Brain microvascular endothelial cell (primary cell): Measurements from ENCODE around the gene EPB41L4B.

Experiments used
- DNase-seq: peaks from one replicate; pipeline ENCODE4 v3.0.0-alpha.2; 2020
- H3K27ac ChIP-seq: fragments of 250-450 bp; sonication (Bioruptor Pico); 2 replicates; pipeline ENCODE4 v1.5.1; 2020; ENCODE audit warnings: mild to moderate bottlenecking, moderate library complexity
- H3K27me3 ChIP-seq: fragments of 250-450 bp; sonication (Bioruptor Pico); replicated peaks from 2 replicates; pipeline ENCODE4 v1.5.1; 2020; ENCODE audit warnings: mild to moderate bottlenecking
- H3K36me3 ChIP-seq: fragments of 250-450 bp; sonication (Bioruptor Pico); replicated peaks from 2 replicates; pipeline ENCODE4 v1.5.1; 2020; ENCODE audit warnings: mild to moderate bottlenecking
- H3K4me3 ChIP-seq: 2 replicates; pipeline ENCODE4 v1.5.1; 2011; ENCODE audit warnings: low read depth, mild to moderate bottlenecking, control low read depth, low read length, moderate library complexity
- in situ Hi-C: cut with HindIII; loops from 2 replicates; pipeline ENCODE4 v1.10.0; 2017; ENCODE audit warnings: low sequenced_read_pairs, low pct_ligation_motif_present
- TF ChIP-seq, protein P1 (sequence below): IDR thresholded peaks from 2 replicates; pipeline ENCODE4 v1.5.1; 2011; ENCODE audit warnings: low read depth, mild to moderate bottlenecking, moderate library complexity, low read length, control low read depth, inconsistent platforms; ENCODE audit errors: missing control alignments

The EPB41L4B gene

GRCh38 chr9:109251080-109251775, 69.6 kb downstream of the EPB41L4B start:
- Histone ChIP-seq H3K27ac (peak overlapping the region; percentile 69), H3K27me3 (no peaks in the 10 kb centered on the region), H3K36me3 (no peaks in the 10 kb centered on the region), H3K4me3 (no peak overlapping the region)
- in situ Hi-C loops: no loop called here
- TF ChIP-seq, protein P1, sequence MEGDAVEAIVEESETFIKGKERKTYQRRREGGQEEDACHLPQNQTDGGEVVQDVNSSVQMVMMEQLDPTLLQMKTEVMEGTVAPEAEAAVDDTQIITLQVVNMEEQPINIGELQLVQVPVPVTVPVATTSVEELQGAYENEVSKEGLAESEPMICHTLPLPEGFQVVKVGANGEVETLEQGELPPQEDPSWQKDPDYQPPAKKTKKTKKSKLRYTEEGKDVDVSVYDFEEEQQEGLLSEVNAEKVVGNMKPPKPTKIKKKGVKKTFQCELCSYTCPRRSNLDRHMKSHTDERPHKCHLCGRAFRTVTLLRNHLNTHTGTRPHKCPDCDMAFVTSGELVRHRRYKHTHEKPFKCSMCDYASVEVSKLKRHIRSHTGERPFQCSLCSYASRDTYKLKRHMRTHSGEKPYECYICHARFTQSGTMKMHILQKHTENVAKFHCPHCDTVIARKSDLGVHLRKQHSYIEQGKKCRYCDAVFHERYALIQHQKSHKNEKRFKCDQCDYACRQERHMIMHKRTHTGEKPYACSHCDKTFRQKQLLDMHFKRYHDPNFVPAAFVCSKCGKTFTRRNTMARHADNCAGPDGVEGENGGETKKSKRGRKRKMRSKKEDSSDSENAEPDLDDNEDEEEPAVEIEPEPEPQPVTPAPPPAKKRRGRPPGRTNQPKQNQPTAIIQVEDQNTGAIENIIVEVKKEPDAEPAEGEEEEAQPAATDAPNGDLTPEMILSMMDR: no peak
- peak; percentile 63 for DNase-seq

DNA sequence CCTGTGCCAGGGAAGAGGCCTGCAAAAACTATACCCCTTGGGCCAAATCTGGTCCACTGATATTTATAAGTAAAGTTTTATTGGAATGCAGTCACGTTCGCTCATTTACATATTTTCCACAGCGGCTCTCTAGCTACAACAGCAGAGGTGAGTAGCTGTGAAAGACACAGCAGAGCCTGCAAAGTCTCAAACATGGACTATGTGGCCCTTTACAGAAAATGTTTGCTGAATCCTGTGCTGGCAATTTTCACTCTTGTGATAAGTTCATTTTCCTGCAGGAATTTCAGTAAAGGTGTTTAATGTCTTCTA, 70.1 kb downstream of the EPB41L4B start:
- no peaks in the 10 kb centered on the region for H3K27me3 ChIP-seq
- no peak for DNase-seq
- TF ChIP-seq, protein P1: no peak
- peak overlapping the region; percentile 69 for H3K27ac ChIP-seq
- H3K4me3 ChIP-seq: no peak overlapping the region
- no peaks in the 10 kb centered on the region for H3K36me3 ChIP-seq
- in situ Hi-C loops: no loop called here

DNA sequence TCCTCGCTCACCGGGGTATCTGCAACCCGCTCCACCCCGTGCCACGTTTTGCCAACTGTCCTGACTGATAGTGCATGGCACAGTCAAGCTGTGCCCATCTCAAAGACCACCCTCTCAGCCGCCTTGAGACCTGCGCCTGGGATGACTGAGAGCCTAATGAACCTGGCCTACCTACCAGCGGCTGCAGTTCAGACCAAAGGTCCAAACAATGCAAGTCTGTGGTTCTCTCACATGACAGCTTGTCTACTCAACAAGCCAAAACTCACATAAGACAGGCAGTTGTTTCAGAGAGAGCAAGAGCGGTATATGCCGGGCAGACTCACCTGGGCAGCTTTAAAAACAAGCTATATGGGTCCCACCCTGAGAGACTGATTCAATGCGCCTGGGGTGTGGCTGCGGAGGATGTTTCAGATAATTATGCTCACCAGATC, 70.5 kb downstream of the EPB41L4B start:
- Histone ChIP-seq H3K27ac (no peak overlapping the region), H3K4me3 (no peak overlapping the region), H3K27me3 (no peaks in the 10 kb centered on the region), H3K36me3 (no peaks in the 10 kb centered on the region)
- TF ChIP-seq, protein P1: no peak
- DNase-seq: no peak
- in situ Hi-C loops: no loop called here

GRCh38 chr9:109249615-109250014, 71.2 kb downstream of the EPB41L4B start:
- in situ Hi-C loops: no loop called here
- Histone ChIP-seq H3K4me3 (no peak overlapping the region), H3K27me3 (no peaks in the 10 kb centered on the region), H3K36me3 (no peaks in the 10 kb centered on the region), H3K27ac (no peak overlapping the region)
- TF ChIP-seq, protein P1: peak; percentile 28
- no peak for DNase-seq

DNA sequence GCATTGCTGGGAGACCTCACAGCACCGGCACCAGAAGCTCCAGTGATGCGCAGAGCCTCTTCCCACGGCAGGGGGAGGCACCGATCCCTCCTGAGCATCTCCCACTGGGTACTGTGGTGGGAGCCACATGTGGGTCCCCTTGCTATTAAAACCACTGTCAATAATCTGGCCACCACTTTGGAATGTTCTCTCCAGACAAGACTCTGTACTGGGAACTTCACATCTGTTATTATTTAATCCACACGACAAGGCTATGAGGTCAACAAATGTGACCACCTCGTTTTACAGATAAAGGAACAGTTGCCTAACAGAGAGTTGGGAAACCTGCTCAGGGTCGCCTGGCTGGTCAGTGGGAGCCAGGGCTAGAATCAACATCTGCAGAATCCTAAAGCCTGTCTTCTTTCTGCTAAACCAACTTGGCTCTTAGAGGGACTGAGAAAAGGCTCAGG, 72.7 kb downstream of the EPB41L4B start:
- TF ChIP-seq, protein P1: peak; percentile 46
- Histone ChIP-seq H3K4me3 (no peak overlapping the region), H3K27ac (no peak overlapping the region), H3K27me3 (no peaks in the 10 kb centered on the region), H3K36me3 (no peaks in the 10 kb centered on the region)
- DNase-seq: peak; percentile 12
- in situ Hi-C loops: no loop called here

DNA sequence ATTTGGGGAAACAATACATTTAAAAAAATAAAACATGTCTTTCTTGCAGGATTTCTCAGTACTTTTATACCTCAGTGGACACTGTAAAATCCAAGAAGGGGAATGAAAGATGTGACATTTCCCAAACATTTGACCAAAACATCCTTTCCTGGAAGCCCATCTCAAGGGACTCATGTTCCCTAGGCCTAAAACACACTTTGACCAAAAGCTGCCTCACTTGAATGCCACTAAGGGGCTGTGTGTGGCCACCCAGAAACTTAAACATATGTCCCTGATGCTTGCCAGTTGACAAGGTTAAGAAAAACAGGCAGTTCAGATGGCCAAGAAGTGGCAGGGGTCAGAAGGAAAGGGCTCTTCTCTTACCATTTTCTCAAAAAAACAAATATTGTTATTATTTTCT, 73.6 kb downstream of the EPB41L4B start:
- in situ Hi-C loops: no loop called here
- TF ChIP-seq, protein P1: no peak
- no peak for DNase-seq
- H3K27me3 ChIP-seq: no peaks in the 10 kb centered on the region
- H3K27ac ChIP-seq: no peak overlapping the region
- H3K4me3 ChIP-seq: no peak overlapping the region
- H3K36me3 ChIP-seq: no peaks in the 10 kb centered on the region
